Testis (tissue), 2 donors: ENCODE measurements around the gene FOXP4.

Experiments used
- CTCF ChIP-seq, 3 experiments: fragments of 450-650 bp in 2 of 3; fragments of 200-600 bp in 1 of 3; sonication (generic) in 1 of 3; IDR thresholded peaks; one replicate each; pipeline ENCODE4 v1.5.1; 2016 to 2019; ENCODE audit warnings: antibody characterized with exemption in 3 of 3, mild to moderate bottlenecking in 2 of 3, moderate library complexity in 1 of 3
- POLR2A ChIP-seq: fragments of 450-650 bp; IDR thresholded peaks from one replicate; pipeline ENCODE4 v1.6.1; 2017; ENCODE audit warnings: antibody characterized with exemption, mild to moderate bottlenecking, moderate library complexity

DNA sequence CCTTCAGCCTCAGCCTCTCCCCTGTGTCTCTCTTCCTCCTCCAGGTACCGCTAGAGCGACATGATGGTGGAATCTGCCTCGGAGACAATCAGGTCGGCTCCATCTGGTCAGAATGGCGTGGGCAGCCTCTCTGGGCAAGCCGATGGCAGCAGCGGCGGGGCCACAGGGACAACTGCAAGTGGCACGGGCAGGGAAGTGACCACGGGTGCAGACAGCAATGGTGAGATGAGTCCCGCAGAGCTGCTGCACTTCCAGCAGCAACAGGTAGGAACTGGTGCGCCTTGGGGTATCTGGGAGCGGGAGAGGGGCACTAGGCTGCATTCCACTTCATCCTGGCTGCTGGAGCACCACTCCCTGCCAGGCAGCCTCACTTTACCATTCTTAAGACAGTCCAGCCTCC is 19.5 kb downstream of the FOXP4 start:
- no peak for TF ChIP-seq CTCF (IDR thresholded peaks at IDR 0.05)
- no peak for TF ChIP-seq POLR2A
